Suprapubic skin (tissue), 2 donors: ENCODE measurements around the gene PRIMA1.
A peak's percentile ranks its signal among the peaks of the same experiment; 100 is the strongest.

Experiments
- EP300 ChIP-seq: sonication (generic); formaldehyde crosslinking; IDR thresholded peaks from one replicate; pipeline ENCODE4 v1.6.1; 2017; ENCODE audit warnings: antibody characterized with exemption
- POLR2A ChIP-seq, 2 donors: fragments of 450-650 bp; IDR thresholded peaks; one replicate each; pipeline ENCODE4 v1.6.1; 2017; ENCODE audit warnings: antibody characterized with exemption in 2 of 2, mild to moderate bottlenecking in 2 of 2, moderate library complexity in 2 of 2

- TF ChIP-seq EP300 (peak; percentile 77), POLR2A (IDR thresholded peaks at IDR 0.05) (no peak)
Measured at GRCh38 chr14:93765155-93765554, 23.1 kb downstream of the PRIMA1 start.
